Mesendoderm (in vitro differentiated cells): ENCODE measurements around the gene APOBEC3G.
"Not testable (repeated sequence)": the region's sequence is repeated elsewhere in the genome, so short reads cannot be mapped to it uniquely, and the experiment has no call there.

Experiments used
- DNase-seq: peaks from one replicate; pipeline ENCODE4 v3.0.0; 2013
- H2AK5ac ChIP-seq: 2 replicates; pipeline ENCODE4 v1.6.1; 2013; ENCODE audit warnings: low read length, inconsistent platforms
- H2BK120ac ChIP-seq: 2 replicates; pipeline ENCODE4 v1.6.1; 2013; ENCODE audit warnings: low read depth, mild to moderate bottlenecking, low read length, moderate library complexity, mixed read lengths
- H2BK15ac ChIP-seq: replicated peaks from 2 replicates; pipeline ENCODE4 v1.6.1; 2013; ENCODE audit warnings: low read depth, mild to moderate bottlenecking, moderate library complexity
- H2BK5ac ChIP-seq: 2 replicates; pipeline ENCODE4 v1.6.1; 2013; ENCODE audit warnings: low read length, inconsistent platforms
- H3K18ac ChIP-seq: 2 replicates; pipeline ENCODE4 v1.6.1; 2013; ENCODE audit warnings: mild to moderate bottlenecking, low read length, mixed read lengths
- H3K23ac ChIP-seq: one replicate; pipeline ENCODE4 v1.6.1; 2013; ENCODE audit warnings: low read length
- H3K27ac ChIP-seq: 2 replicates; pipeline ENCODE4 v1.5.1; 2013; ENCODE audit warnings: low read depth, mild to moderate bottlenecking, inconsistent platforms, low read length, moderate library complexity
- H3K27me3 ChIP-seq: 2 replicates; pipeline ENCODE4 v1.6.1; 2013; ENCODE audit warnings: low read length, control low read depth, mild to moderate bottlenecking, inconsistent platforms; ENCODE audit not compliant: insufficient read depth, poor library complexity
- H3K36me3 ChIP-seq: 2 replicates; pipeline ENCODE4 v1.6.1; 2013; ENCODE audit warnings: low read length, inconsistent platforms; ENCODE audit not compliant: control insufficient read depth, insufficient read depth
- H3K4ac ChIP-seq: one replicate; pipeline ENCODE4 v1.6.1; 2013; ENCODE audit warnings: low read depth, mild to moderate bottlenecking, low read length, moderate library complexity
- H3K4me1 ChIP-seq: 2 replicates; pipeline ENCODE4 v1.6.1; 2013; ENCODE audit warnings: low read depth, low read length, inconsistent platforms; ENCODE audit not compliant: control insufficient read depth
- H3K4me2 ChIP-seq: 2 replicates; pipeline ENCODE4 v1.6.1; 2013; ENCODE audit warnings: low read length
- H3K4me3 ChIP-seq: 2 replicates; pipeline ENCODE4 v1.5.1; 2013; ENCODE audit warnings: mild to moderate bottlenecking, low read length
- H3K56ac ChIP-seq: one replicate; pipeline ENCODE4 v1.6.1; 2013; ENCODE audit warnings: low read length
- H3K79me1 ChIP-seq: 2 replicates; pipeline ENCODE4 v1.6.1; 2013; ENCODE audit warnings: low read length, inconsistent platforms
- H3K79me2 ChIP-seq: 2 replicates; pipeline ENCODE4 v1.6.1; 2013; ENCODE audit warnings: mild to moderate bottlenecking, low read length; ENCODE audit not compliant: control insufficient read depth, insufficient read depth
- H3K9ac ChIP-seq: 2 replicates; pipeline ENCODE4 v1.6.1; 2013; ENCODE audit warnings: low read length, inconsistent platforms
- H4K5ac ChIP-seq: one replicate; pipeline ENCODE4 v1.6.1; 2013; ENCODE audit warnings: low read length
- H4K8ac ChIP-seq: one replicate; pipeline ENCODE4 v1.6.1; 2013; ENCODE audit warnings: low read depth, mild to moderate bottlenecking, control low read depth, low read length, moderate library complexity
- WGBS: extraction: QIAGEN DNeasy Blood & Tissue Kit; methylation state at CpG from one replicate; pipeline ENCODE4 v1.1.7; 2013; ENCODE audit warnings: low lambda C conversion rate, missing lambda C conversion rate; ENCODE audit not compliant: insufficient coverage; ENCODE audit errors: extremely low coverage; 5-methylcytosine and 5-hydroxymethylcytosine counted together

APOBEC3G gene

GRCh38 chr22:39031434-39032295, 45.4 kb upstream of the APOBEC3G start:
- H2BK120ac ChIP-seq, H2AK5ac ChIP-seq, H2BK5ac ChIP-seq, H3K27ac ChIP-seq, H3K79me2 ChIP-seq, H3K4ac ChIP-seq, H3K4me1 ChIP-seq, H3K4me2 ChIP-seq, H3K79me1 ChIP-seq, H4K5ac ChIP-seq, H2BK15ac ChIP-seq, H4K8ac ChIP-seq, H3K4me3 ChIP-seq, H3K18ac ChIP-seq, H3K36me3 ChIP-seq, H3K27me3 ChIP-seq: not testable (repeated sequence)
- Histone ChIP-seq H3K23ac (peak overlapping the region; percentile 24), H3K56ac (peak overlapping the region; percentile 67), H3K9ac (peak overlapping the region; percentile 47)
- WGBS, result no CpG with 5 or more reads among the region's 18 CpGs
- DNase-seq, result peak; percentile 46

- DNase-seq, H3K36me3 ChIP-seq, H3K4me2 ChIP-seq, H2AK5ac ChIP-seq, H3K18ac ChIP-seq, H3K56ac ChIP-seq, H3K4me1 ChIP-seq, H4K5ac ChIP-seq, H2BK5ac ChIP-seq, H3K79me2 ChIP-seq, H3K79me1 ChIP-seq, H3K9ac ChIP-seq, H3K23ac ChIP-seq, H3K27me3 ChIP-seq, H2BK120ac ChIP-seq, H2BK15ac ChIP-seq, H3K4me3 ChIP-seq, H3K4ac ChIP-seq, H4K8ac ChIP-seq, H3K27ac ChIP-seq: not testable (repeated sequence)
- no CpG with 5 or more reads among the region's 2 CpGs for WGBS
These were observed 40.0 kb upstream of the APOBEC3G start for GRCh38 chr22:39037071-39037470.

- peaks cover 2% of the 10 kb centered on the region for H3K79me1 ChIP-seq
- peaks cover 6% of the 10 kb centered on the region for H3K79me2 ChIP-seq
- no peak overlapping the region for H2AK5ac ChIP-seq
- H3K4me3 ChIP-seq, result no peak overlapping the region
- H2BK5ac ChIP-seq, result peak overlapping the region; percentile 89
- H3K56ac ChIP-seq, result peak overlapping the region; percentile 73
- WGBS, result no CpG with 5 or more reads among the region's 19 CpGs
- DNase-seq, result no peak
- no peaks in the 10 kb centered on the region for H3K27me3 ChIP-seq
- peak overlapping the region; percentile 49 for H2BK120ac ChIP-seq
- H3K4me2 ChIP-seq, result no peak overlapping the region
- peak overlapping the region; percentile 61 for H3K18ac ChIP-seq
- H3K4me1 ChIP-seq, result peaks cover 2% of the 10 kb centered on the region
- peak overlapping the region; percentile 46 for H3K9ac ChIP-seq
- no peak overlapping the region for H4K8ac ChIP-seq
- no peak overlapping the region for H2BK15ac ChIP-seq
- peak overlapping the region; percentile 17 for H3K4ac ChIP-seq
- no peaks in the 10 kb centered on the region for H3K36me3 ChIP-seq
- H3K27ac ChIP-seq, result peak overlapping the region; percentile 61
- H3K23ac ChIP-seq, result no peak overlapping the region
- no peak overlapping the region for H4K5ac ChIP-seq
These were observed 37.6 kb upstream of the APOBEC3G start for GRCh38 chr22:39039306-39040126.

- not testable (repeated sequence) for H4K5ac ChIP-seq, H2BK15ac ChIP-seq, H4K8ac ChIP-seq, H2BK120ac ChIP-seq, H3K36me3 ChIP-seq, H3K27me3 ChIP-seq, H3K23ac ChIP-seq, H3K79me1 ChIP-seq, H3K4me3 ChIP-seq, H3K79me2 ChIP-seq, H3K4me1 ChIP-seq, H2AK5ac ChIP-seq
- H3K9ac ChIP-seq, result peak overlapping the region; percentile 46
- H3K4ac ChIP-seq, result peak overlapping the region; percentile 17
- H3K4me2 ChIP-seq, result peak overlapping the region; percentile 2
- peak; percentile 57 for DNase-seq
- H3K27ac ChIP-seq, result peak overlapping the region; percentile 61
- peak overlapping the region; percentile 53 for H3K18ac ChIP-seq
- peak overlapping the region; percentile 89 for H2BK5ac ChIP-seq
- H3K56ac ChIP-seq, result peak overlapping the region; percentile 73
- WGBS, result no CpG with 5 or more reads among the region's 14 CpGs
These were observed 36.9 kb upstream of the APOBEC3G start for GRCh38 chr22:39040155-39040537.

- H3K27me3 ChIP-seq, H2AK5ac ChIP-seq, H3K4me1 ChIP-seq, H3K23ac ChIP-seq, H3K79me2 ChIP-seq, H3K79me1 ChIP-seq, H4K5ac ChIP-seq, H4K8ac ChIP-seq, H3K36me3 ChIP-seq: not testable (repeated sequence)
- peak within 1 kb of the TSS; percentile 58 for H3K4me2 ChIP-seq
- H2BK5ac ChIP-seq, result peak within 1 kb of the TSS; percentile 91
- peak; percentile 92 for DNase-seq
- H3K4ac ChIP-seq, result peak within 1 kb of the TSS; percentile 97
- peak within 1 kb of the TSS; percentile 86 for H2BK15ac ChIP-seq
- H2BK120ac ChIP-seq, result peak within 1 kb of the TSS; percentile 49
- H3K9ac ChIP-seq, result peak within 1 kb of the TSS; percentile 83
- peak within 1 kb of the TSS; percentile 61 for H3K4me3 ChIP-seq
- WGBS, result no CpG with 5 or more reads among the region's 21 CpGs
- H3K27ac ChIP-seq, result peak within 1 kb of the TSS; percentile 76
- H3K56ac ChIP-seq, result peak within 1 kb of the TSS; percentile 94
- peak within 1 kb of the TSS; percentile 100 for H3K18ac ChIP-seq
These were observed 36.4 kb upstream of the APOBEC3G start, which contains the start of gene APOBEC3F for GRCh38 chr22:39040538-39041296. TSS of gene APOBEC3F (plus strand) at chr22:39040864. CDS start at chr22:39040961, 97 bp downstream.
